GM23338 (cell line): ENCODE results near the gene EBF4. TPM values are rescaled to one million over a fixed set of nuclear protein-coding genes. Genes with fewer than 3 reads are reported as not detected.

Experiments
- ATAC-seq: fragments of 200-7000 bp; cut with Tn5 transposase; 3 replicates; pipeline ENCODE4 v1.9.1; 2020
- DNase-seq: peaks from one replicate; pipeline ENCODE4 v3.0.0-alpha.2; 2015; ENCODE audit warnings: low spot score
- H2AFZ ChIP-seq: fragments of 200-600 bp; sonication (generic); 2 replicates; pipeline ENCODE4 v1.8.0; 2016; ENCODE audit warnings: antibody characterized with exemption, mild to moderate bottlenecking, moderate library complexity
- H3F3A ChIP-seq: fragments of 200-600 bp; sonication (generic); replicated peaks from 2 replicates; pipeline ENCODE4 v1.8.0; 2017; ENCODE audit warnings: antibody characterized with exemption, mixed run types, low read depth
- H3K27ac ChIP-seq: fragments of 200-600 bp; sonication (generic); 2 replicates; pipeline ENCODE4 v1.6.1; 2016; ENCODE audit warnings: low read depth
- H3K27me3 ChIP-seq: fragments of 200-600 bp; sonication (generic); 2 replicates; pipeline ENCODE4 v1.8.0; 2016; ENCODE audit warnings: mild to moderate bottlenecking, mixed run types, moderate library complexity; ENCODE audit not compliant: insufficient read depth
- H3K36me3 ChIP-seq: fragments of 200-600 bp; sonication (generic); 2 replicates; pipeline ENCODE4 v1.8.0; 2016; ENCODE audit warnings: mild to moderate bottlenecking; ENCODE audit not compliant: insufficient read depth
- H3K4me1 ChIP-seq: fragments of 200-600 bp; sonication (generic); 2 replicates; pipeline ENCODE4 v1.8.0; 2016; ENCODE audit warnings: mild to moderate bottlenecking, moderate library complexity; ENCODE audit not compliant: insufficient read depth
- H3K4me2 ChIP-seq: fragments of 200-600 bp; sonication (generic); 2 replicates; pipeline ENCODE4 v1.7.1; 2017; ENCODE audit warnings: mixed run types
- H3K4me3 ChIP-seq: fragments of 200-600 bp; sonication (generic); 2 replicates; pipeline ENCODE4 v1.6.1; 2016; ENCODE audit warnings: mixed run types
- H3K79me2 ChIP-seq: fragments of 200-600 bp; sonication (generic); replicated peaks from 2 replicates; pipeline ENCODE4 v1.8.0; 2017; ENCODE audit warnings: mild to moderate bottlenecking; ENCODE audit not compliant: insufficient read depth
- H3K9me2 ChIP-seq: fragments of 200-600 bp; sonication (generic); 2 replicates; pipeline ENCODE4 v1.8.0; 2017; ENCODE audit not compliant: insufficient read depth
- H4K20me1 ChIP-seq: fragments of 200-600 bp; sonication (generic); replicated peaks from 2 replicates; pipeline ENCODE4 v1.8.0; 2017; ENCODE audit warnings: mild to moderate bottlenecking; ENCODE audit not compliant: insufficient read depth
- H3K27ac Mint-ChIP-seq: 2 replicates; pipeline ENCODE4 v1.8.0; 2020; ENCODE audit warnings: inconsistent platforms, mild to moderate bottlenecking, moderate library complexity, mixed read lengths
- H3K27me3 Mint-ChIP-seq: 3 replicates; pipeline ENCODE4 v1.8.0; 2022; ENCODE audit warnings: low read depth, mild to moderate bottlenecking, moderate library complexity, mixed read lengths, inconsistent platforms; ENCODE audit not compliant: insufficient read depth, poor library complexity
- H3K36me3 Mint-ChIP-seq: 3 replicates; pipeline ENCODE4 v1.8.0; 2021; ENCODE audit warnings: low read depth, mild to moderate bottlenecking, inconsistent platforms, moderate library complexity, mixed read lengths
- H3K4me1 Mint-ChIP-seq: 3 replicates; pipeline ENCODE4 v1.8.0; 2020; ENCODE audit warnings: mild to moderate bottlenecking, inconsistent platforms, mixed read lengths
- H3K4me3 Mint-ChIP-seq: 3 replicates; pipeline ENCODE4 v1.8.0; 2021; ENCODE audit warnings: moderate library complexity, mild to moderate bottlenecking, inconsistent platforms, mixed read lengths
- H3K9me3 Mint-ChIP-seq: 3 replicates; pipeline ENCODE4 v1.8.0; 2020; ENCODE audit warnings: moderate library complexity, mild to moderate bottlenecking, inconsistent platforms, mixed read lengths
- CREB1 ChIP-seq: fragments of 250-450 bp; sonication (Bioruptor Pico); IDR thresholded peaks from 2 replicates; pipeline ENCODE4 v1.5.0; 2020; ENCODE audit warnings: low read depth, mild to moderate bottlenecking, moderate library complexity
- CTCF ChIP-seq, 2 experiments: fragments of 200-600 bp in 1 of 2; sonication (generic) in 1 of 2; conservative IDR thresholded peaks; 2 replicates each; pipeline versions ENCODE4 v1.5.1 to v1.6.1; 2016 to 2017; ENCODE audit warnings: antibody characterized with exemption in 2 of 2, low read depth in 2 of 2, mild to moderate bottlenecking in 2 of 2, moderate library complexity in 1 of 2
- JUNB ChIP-seq: IDR thresholded peaks from one replicate; pipeline ENCODE4 v1.6.1; 2016; ENCODE audit warnings: antibody characterized with exemption; ENCODE audit not compliant: unreplicated experiment
- NANOG ChIP-seq: IDR thresholded peaks from 2 replicates; pipeline ENCODE4 v1.6.1; 2016; ENCODE audit warnings: antibody characterized with exemption, borderline replicate concordance
- POLR2AphosphoS5 ChIP-seq: IDR thresholded peaks from 2 replicates; pipeline ENCODE4 v1.6.1; 2016; ENCODE audit warnings: antibody characterized with exemption, low read depth
- STAT1 ChIP-seq: IDR thresholded peaks from one replicate; pipeline ENCODE4 v1.6.1; 2016; ENCODE audit warnings: antibody characterized with exemption; ENCODE audit not compliant: unreplicated experiment
- ZNF114 ChIP-seq: fragments of 250-450 bp; sonication (Bioruptor Pico); IDR thresholded peaks from 2 replicates; pipeline ENCODE4 v1.5.0; 2020; ENCODE audit warnings: mild to moderate bottlenecking, moderate library complexity
- ZNF331 ChIP-seq: fragments of 250-450 bp; sonication (Bioruptor Pico); IDR thresholded peaks from 2 replicates; pipeline ENCODE4 v1.5.0; 2020; ENCODE audit warnings: low read depth, mild to moderate bottlenecking, moderate library complexity
- ZNF462 ChIP-seq: fragments of 250-450 bp; sonication (Bioruptor Pico); IDR thresholded peaks from 2 replicates; pipeline ENCODE4 v1.5.0; 2020; ENCODE audit warnings: mild to moderate bottlenecking, moderate library complexity
- polyA plus RNA-seq: library from polyadenylated mRNA; unstranded; fragments of >200 nt; fragmentation: Nextera tagmentation; extraction: Ambion mirVana; gene quantifications from 2 replicates; pipeline ENCODE4 v1.2.1, GENCODE V29; 2016
- total RNA-seq: library from RNA; depleted of rRNA; stranded (reverse); fragments of >200 nt; shearing (Covaris generic); gene quantifications from 2 replicates; pipeline ENCODE4 v1.2.3, GENCODE V29; 2014
- TF ChIP-seq, protein P1 (sequence below): IDR thresholded peaks from 2 replicates; pipeline ENCODE4 v1.6.1; 2016; ENCODE audit warnings: antibody characterized with exemption

EBF4 gene
- total and polyA plus RNA-seq, 2 experiments from 2014 or later, result 0.66 to 1.6 TPM

DNA sequence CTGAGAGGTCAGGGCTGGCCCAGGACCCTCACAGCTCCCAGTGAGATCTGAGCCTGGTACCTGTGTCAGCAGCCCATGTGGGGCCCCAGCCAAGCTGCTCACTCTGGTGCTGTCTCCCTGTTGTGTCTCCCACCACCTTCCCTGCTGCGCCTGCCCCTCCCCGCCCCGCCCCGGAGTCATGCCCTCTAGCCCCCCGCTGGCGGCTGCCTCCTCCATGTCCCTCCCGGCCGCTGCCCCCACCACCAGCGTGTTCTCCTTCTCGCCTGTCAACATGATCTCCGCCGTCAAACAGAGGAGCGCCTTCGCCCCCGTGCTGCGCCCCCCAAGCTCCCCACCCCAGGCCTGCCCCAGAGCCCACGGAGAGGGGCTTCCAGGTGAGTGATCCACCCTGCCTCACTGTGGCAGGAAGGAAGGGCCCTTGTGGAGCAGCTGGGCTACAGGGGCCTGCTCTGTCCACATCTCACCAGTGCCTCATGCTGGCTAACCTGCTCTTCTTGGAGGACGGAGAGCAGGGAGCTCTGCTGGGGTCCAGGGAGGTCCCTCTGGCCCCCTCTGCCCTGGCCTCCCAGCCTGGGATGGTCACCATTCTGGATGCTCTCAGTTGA lies 63.0 kb downstream of the EBF4 start:
- Histone ChIP-seq H3K27ac (no peak overlapping the region), H3K9me2 (no peaks in the 10 kb centered on the region), H3K4me3 (no peak overlapping the region), H2AFZ (no peak overlapping the region), H3K4me2 (no peak overlapping the region), H4K20me1 (peaks cover 4% of the 10 kb centered on the region; the same call in 1 of the 2 replicates), H3K4me1 (peaks cover 15% of the 10 kb centered on the region), H3K79me2 (no peaks in the 10 kb centered on the region), H3F3A (no peaks in the 10 kb centered on the region; the same call in 1 of the 2 replicates), H3K27me3 (peaks cover 48% of the 10 kb centered on the region), H3K36me3 (no peaks in the 10 kb centered on the region)
- no peak overlapping the region for H3K27ac Mint-ChIP-seq
- H3K9me3 Mint-ChIP-seq, result no peaks in the 10 kb centered on the region
- DNase-seq (no peak), ATAC-seq (no peak; the same call in 2 of the 3 replicates)
- H3K36me3 Mint-ChIP-seq, result no peaks in the 10 kb centered on the region; the same call in 2 of the 3 replicates
- peaks cover 36% of the 10 kb centered on the region for H3K27me3 Mint-ChIP-seq
- no peak overlapping the region for H3K4me3 Mint-ChIP-seq
- TF ChIP-seq NANOG (no peak), ZNF114 (CRISPR knock-in tag) (no peak), ZNF331 (CRISPR knock-in tag) (no peak), CREB1 (CRISPR knock-in tag) (no peak), CTCF (conservative IDR thresholded peaks at IDR 0.05; ENCODE audit: low read depth in 2 of 2) (no peak), STAT1 (no peak), ZNF462 (CRISPR knock-in tag) (no peak), JUNB (no peak), POLR2AphosphoS5 (no peak)
- TF ChIP-seq, protein P1, sequence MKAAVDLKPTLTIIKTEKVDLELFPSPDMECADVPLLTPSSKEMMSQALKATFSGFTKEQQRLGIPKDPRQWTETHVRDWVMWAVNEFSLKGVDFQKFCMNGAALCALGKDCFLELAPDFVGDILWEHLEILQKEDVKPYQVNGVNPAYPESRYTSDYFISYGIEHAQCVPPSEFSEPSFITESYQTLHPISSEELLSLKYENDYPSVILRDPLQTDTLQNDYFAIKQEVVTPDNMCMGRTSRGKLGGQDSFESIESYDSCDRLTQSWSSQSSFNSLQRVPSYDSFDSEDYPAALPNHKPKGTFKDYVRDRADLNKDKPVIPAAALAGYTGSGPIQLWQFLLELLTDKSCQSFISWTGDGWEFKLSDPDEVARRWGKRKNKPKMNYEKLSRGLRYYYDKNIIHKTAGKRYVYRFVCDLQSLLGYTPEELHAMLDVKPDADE, result no peak
- H3K4me1 Mint-ChIP-seq, result peaks cover 24% of the 10 kb centered on the region
